ENCODE data around the gene SSTR3. TPM values are rescaled to one million over a fixed set of nuclear protein-coding genes. Genes with fewer than 3 reads are reported as not detected.

SSTR3 gene
- total RNA-seq, 1 experiment from 2014 or later = 0.08 TPM

GRCh38 chr22:37229012-37229804 is 16.9 kb upstream of the SSTR3 start:
- peak; percentile 75 for ATAC-seq
- no peak for TF ChIP-seq SIN3A (IDR thresholded peaks at IDR 0.05; ENCODE audit: borderline replicate concordance, insufficient read depth, low read depth, low read length)
- TF ChIP-seq POLR2AphosphoS5 (IDR thresholded peaks at IDR 0.05; ENCODE audit: low read depth, low read length) = no peak
- no peak for TF ChIP-seq CTCF (IDR thresholded peaks at IDR 0.05)
- TF ChIP-seq REST (IDR thresholded peaks at IDR 0.05; ENCODE audit: insufficient read depth in 1 of 2, low read depth in 2 of 2, low read length in 1 of 2) = no peak
- CTCF ChIA-PET = interaction anchor here (0.6 to 1.5 kb wide), 3 partner anchors 11 to 30 kb away, joined by 3 to 4 read pairs (median 3); no protein-coding TSS in a partner anchor
- Histone ChIP-seq H3K27ac (ENCODE audit: low read length) (peak overlapping the region; percentile 61), H3K9me3 (ENCODE audit: control insufficient read depth, insufficient read depth, low read depth, low read length) (no peaks in the 10 kb centered on the region), H3K4me1 (ENCODE audit: control insufficient read depth, insufficient read depth, low read length) (peaks cover 21% of the 10 kb centered on the region), H3K36me3 (ENCODE audit: control insufficient read depth, insufficient read depth, low read length) (no peaks in the 10 kb centered on the region), H3K4me3 (ENCODE audit: low read depth in 2 of 2, low read length in 2 of 2) (no peak overlapping the region), H3K27me3 (ENCODE audit: control insufficient read depth, insufficient read depth, low read length) (no peaks in the 10 kb centered on the region)
- in situ Hi-C loops (cut with HindIII; ENCODE audit: low pct_unique_long_range_greater_than_20kb, low sequenced_read_pairs) = no loop called here
- POLR2A ChIA-PET = interaction anchor here (0.6 kb wide), 2 partner anchors 12 to 341 kb away, joined by 3 to 7 read pairs; no protein-coding TSS in a partner anchor
- BruUV-seq (replicated peaks) = no TSS peak
- peak; percentile 20 for DNase-seq (ENCODE audit: low read depth, low spot score)
- intact Hi-C loops (cut with micrococcal nuclease; ENCODE audit: unreplicated experiment) = no loop called here

- BruUV-seq (replicated peaks) = no TSS peak
- H3K27ac ChIP-seq (ENCODE audit: low read length) = peak overlapping the region; percentile 61
- no peaks in the 10 kb centered on the region for H3K36me3 ChIP-seq (ENCODE audit: control insufficient read depth, insufficient read depth, low read length)
- intact Hi-C loops (cut with micrococcal nuclease; ENCODE audit: unreplicated experiment) = no loop called here
- H3K9me3 ChIP-seq (ENCODE audit: control insufficient read depth, insufficient read depth, low read depth, low read length) = no peaks in the 10 kb centered on the region
- no peak overlapping the region for H3K4me3 ChIP-seq (ENCODE audit: low read depth in 2 of 2, low read length in 2 of 2)
- ATAC-seq = peak; percentile 23; the same call in 1 of the 2 replicates
- peaks cover 21% of the 10 kb centered on the region for H3K4me1 ChIP-seq (ENCODE audit: control insufficient read depth, insufficient read depth, low read length)
- no peaks in the 10 kb centered on the region for H3K27me3 ChIP-seq (ENCODE audit: control insufficient read depth, insufficient read depth, low read length)
- no peak for TF ChIP-seq TCF7L2 (IDR thresholded peaks at IDR 0.05; ENCODE audit: low read depth, low read length)
- TF ChIP-seq POLR2AphosphoS5 (IDR thresholded peaks at IDR 0.05; ENCODE audit: low read depth, low read length) = no peak
- TF ChIP-seq SIN3A (IDR thresholded peaks at IDR 0.05; ENCODE audit: borderline replicate concordance, insufficient read depth, low read depth, low read length) = no peak
- no peak for TF ChIP-seq REST (IDR thresholded peaks at IDR 0.05; ENCODE audit: insufficient read depth in 1 of 2, low read depth in 2 of 2, low read length in 1 of 2)
- no peak for TF ChIP-seq CTCF (IDR thresholded peaks at IDR 0.05)
- POLR2A ChIA-PET = interaction anchor here (0.6 kb wide), 2 partner anchors 12 to 342 kb away, joined by 3 to 7 read pairs; no protein-coding TSS in a partner anchor
- no peak for DNase-seq (ENCODE audit: low read depth, low spot score)
- in situ Hi-C loops (cut with HindIII; ENCODE audit: low pct_unique_long_range_greater_than_20kb, low sequenced_read_pairs) = no loop called here
- CTCF ChIA-PET = interaction anchor here (0.6 to 1.5 kb wide), 4 partner anchors 11 to 63 kb away, joined by 3 to 5 read pairs (median 4); no protein-coding TSS in a partner anchor
Measured at GRCh38 chr22:37228106-37229011, 16.1 kb upstream of the SSTR3 start.

All from Panc1 (cell line).